GM21390 (cell line): ENCODE data around the gene EFHD1.
"Not testable (repeated sequence)": the region's sequence is repeated elsewhere in the genome, so short reads cannot be mapped to it uniquely, and the experiment has no call there.

Experiments
- ATAC-seq: cut with Tn5 transposase; IDR thresholded peaks from one replicate; pipeline ENCODE4 v1.9.1; 2021; ENCODE audit not compliant: unreplicated experiment

The EFHD1 gene

GRCh38 chr2:232647261-232647660 is 13.9 kb downstream of the EFHD1 start:
- no peak for ATAC-seq

GRCh38 chr2:232649033-232649432 is 15.6 kb downstream of the EFHD1 start:
- ATAC-seq, result no peak

- ATAC-seq, result no peak
Measured at GRCh38 chr2:232652505-232652851, 19.1 kb downstream of the EFHD1 start.

GRCh38 chr2:232653441-232653840 is 20.0 kb downstream of the EFHD1 start:
- ATAC-seq, result no peak

- ATAC-seq, result no peak
Measured at GRCh38 chr2:232655392-232655791, 22.0 kb downstream of the EFHD1 start.

- no peak for ATAC-seq
Measured at GRCh38 chr2:232658217-232658785, 24.9 kb downstream of the EFHD1 start.

- ATAC-seq, result no peak
Measured at GRCh38 chr2:232659359-232659758, 26.0 kb downstream of the EFHD1 start.

GRCh38 chr2:232662486-232663260 is 29.3 kb downstream of the EFHD1 start:
- ATAC-seq, result no peak

GRCh38 chr2:232666051-232666805 is 32.8 kb downstream of the EFHD1 start:
- no peak for ATAC-seq

- ATAC-seq, result no peak
Measured at GRCh38 chr2:232667989-232668583, 34.7 kb downstream of the EFHD1 start.

- no peak for ATAC-seq
Measured at GRCh38 chr2:232668805-232669444, 35.5 kb downstream of the EFHD1 start.

GRCh38 chr2:232672588-232672987 is 39.2 kb downstream of the EFHD1 start:
- no peak for ATAC-seq

GRCh38 chr2:232674491-232674890 is 41.1 kb downstream of the EFHD1 start:
- ATAC-seq, result no peak

GRCh38 chr2:232675381-232675780 is 42.0 kb downstream of the EFHD1 start:
- ATAC-seq, result no peak

GRCh38 chr2:232680006-232680405 is 46.6 kb downstream of the EFHD1 start:
- no peak for ATAC-seq

GRCh38 chr2:232681527-232681926 is 48.1 kb downstream of the EFHD1 start:
- ATAC-seq, result no peak

GRCh38 chr2:232683368-232683767 is 50.0 kb downstream of the EFHD1 start:
- ATAC-seq, result no peak

GRCh38 chr2:232685391-232685790 is 52.0 kb downstream of the EFHD1 start:
- not testable (repeated sequence) for ATAC-seq

GRCh38 chr2:232687382-232688160 is 54.2 kb downstream of the EFHD1 start:
- no peak for ATAC-seq

- no peak for ATAC-seq
Measured at GRCh38 chr2:232688201-232688600, 54.8 kb downstream of the EFHD1 start.
